Mucosa of descending colon (tissue), 3 donors: ENCODE results near the gene STK4. TPM values are rescaled to one million over a fixed set of nuclear protein-coding genes. Genes with fewer than 3 reads are reported as not detected.
"Not testable (repeated sequence)": the region's sequence is repeated elsewhere in the genome, so short reads cannot be mapped to it uniquely, and the experiment has no call there.

Experiments
- ATAC-seq: fragments of 200-7000 bp; cut with Tn5 transposase; one replicate; pipeline ENCODE4 v1.9.1; 2020; ENCODE audit warnings: mild to moderate bottlenecking, moderate library complexity
- DNase-seq, 3 donors: peaks; one replicate each; pipeline ENCODE4 v3.0.0-alpha.2; 2020
- H3K36me3 ChIP-seq: fragments of 200-600 bp; one replicate; pipeline ENCODE4 v1.8.0; 2021; ENCODE audit warnings: low read depth, mild to moderate bottlenecking
- H3K4me1 ChIP-seq: fragments of 200-600 bp; one replicate; pipeline ENCODE4 v1.8.0; 2021; ENCODE audit warnings: low read depth, mild to moderate bottlenecking
- H3K4me3 ChIP-seq: fragments of 200-600 bp; one replicate; pipeline ENCODE4 v1.8.0; 2021; ENCODE audit warnings: mild to moderate bottlenecking
- H3K9me3 ChIP-seq: fragments of 200-600 bp; one replicate; pipeline ENCODE4 v1.8.0; 2021; ENCODE audit warnings: mild to moderate bottlenecking
- CTCF ChIP-seq: fragments of 200-600 bp; IDR thresholded peaks from one replicate; pipeline ENCODE4 v1.8.0; 2022; ENCODE audit warnings: antibody characterized with exemption, mild to moderate bottlenecking
- intact Hi-C, 2 donors: fragments of 100-400 bp; cut with DNase I in 1 of 2; cut with micrococcal nuclease in 1 of 2; formaldehyde crosslinking; loops; one replicate each; pipeline versions ENCODE4 v1.11.0 to v1.11.1; 2022; cut with DNase I, micrococcal nuclease
- total RNA-seq, 3 donors: library from RNA; stranded (reverse); fragmentation: NEBNext Ultra II Directional in 2 of 3; extraction: Animal tissue kit (Norgen Biotek cat#: 25700) in 2 of 3; gene quantifications; one replicate each; pipeline versions ENCODE4 v1.2.1 to v1.2.4, GENCODE V29; 2021 to 2023
- donor health status: DM: no; HTN: no; CAD: no; lungs with moderate emphysema.
- donor health status: DM: no; HTN: no; CAD: no.
- donor health status: DM: no; HTN: yes; CAD: no.

STK4 gene
- total RNA-seq, 3 donors from 2014 or later, result 34.2 to 42.0 (median 36.6) TPM

- Histone ChIP-seq H3K36me3 (no peaks in the 10 kb centered on the region), H3K4me1 (peaks cover 8% of the 10 kb centered on the region), H3K9me3 (no peaks in the 10 kb centered on the region), H3K4me3 (no peak overlapping the region)
- no peak for TF ChIP-seq CTCF
- peak; percentile 86 for ATAC-seq
- intact Hi-C loops, result no loop called here
- peak in 1 of 3 donors; percentile 57 for DNase-seq
Measured at GRCh38 chr20:45020236-45020886, 54.0 kb downstream of the STK4 start.

GRCh38 chr20:45021631-45022030 lies 55.3 kb downstream of the STK4 start:
- ATAC-seq (no peak), DNase-seq (no peak)
- no peaks in the 10 kb centered on the region for H3K9me3 ChIP-seq
- peaks cover 1% of the 10 kb centered on the region for H3K4me1 ChIP-seq
- H3K4me3 ChIP-seq, result no peak overlapping the region
- no peak for TF ChIP-seq CTCF
- no peaks in the 10 kb centered on the region for H3K36me3 ChIP-seq
- intact Hi-C loops, result no loop called here

DNA sequence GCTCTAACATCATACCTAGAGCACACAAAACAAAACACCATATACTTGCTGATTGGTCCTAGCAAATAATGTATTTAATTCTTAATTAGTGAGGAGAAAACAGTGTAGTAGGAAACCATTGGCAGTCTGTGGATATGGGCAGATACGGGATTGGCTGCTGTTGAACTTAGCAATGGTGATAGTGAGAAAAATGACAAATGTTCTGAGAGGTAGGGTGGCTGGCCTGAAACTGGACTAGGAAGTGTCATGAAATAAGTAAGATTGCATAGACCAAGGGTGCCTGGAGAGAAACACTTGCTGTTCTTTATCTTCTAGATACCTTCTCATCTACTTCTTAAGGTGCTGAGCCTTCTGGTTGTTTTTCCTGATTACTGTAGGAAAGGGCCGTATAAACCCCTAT lies 56.8 kb downstream of the STK4 start:
- intact Hi-C loops, ATAC-seq, H3K4me3 ChIP-seq, H3K9me3 ChIP-seq, DNase-seq, H3K4me1 ChIP-seq, H3K36me3 ChIP-seq: not testable (repeated sequence)

GRCh38 chr20:45028424-45029136 lies 62.3 kb downstream of the STK4 start:
- TF ChIP-seq CTCF, result no peak
- H3K9me3 ChIP-seq, result no peaks in the 10 kb centered on the region
- DNase-seq (no peak), ATAC-seq (no peak)
- no peaks in the 10 kb centered on the region for H3K36me3 ChIP-seq
- intact Hi-C loops, result no loop called here
- H3K4me3 ChIP-seq, result no peak overlapping the region
- no peaks in the 10 kb centered on the region for H3K4me1 ChIP-seq

- Histone ChIP-seq H3K9me3 (no peaks in the 10 kb centered on the region), H3K4me1 (no peaks in the 10 kb centered on the region), H3K36me3 (no peaks in the 10 kb centered on the region), H3K4me3 (no peak overlapping the region)
- intact Hi-C loops, result no loop called here
- ATAC-seq (no peak), DNase-seq (no peak)
- no peak for TF ChIP-seq CTCF
Measured at GRCh38 chr20:45029884-45030283, 63.6 kb downstream of the STK4 start.

GRCh38 chr20:45032276-45032675 lies 66.0 kb downstream of the STK4 start:
- DNase-seq, result no peak
- Histone ChIP-seq H3K9me3 (no peaks in the 10 kb centered on the region), H3K4me3 (no peak overlapping the region), H3K36me3 (no peaks in the 10 kb centered on the region), H3K4me1 (no peaks in the 10 kb centered on the region)
- TF ChIP-seq CTCF, result no peak
- no peak for ATAC-seq
- intact Hi-C loops, result no loop called here
